ENCODE measurements around the gene AP2A2.

AP2A2 gene

GRCh38 chr11:976431-977160 is 50.9 kb downstream of the AP2A2 start:
- DNase-seq: no peak

- no peak for DNase-seq
Measured at GRCh38 chr11:977830-978720, 52.4 kb downstream of the AP2A2 start.

- DNase-seq: no peak
Measured at GRCh38 chr11:978781-979180, 53.1 kb downstream of the AP2A2 start.

DNA sequence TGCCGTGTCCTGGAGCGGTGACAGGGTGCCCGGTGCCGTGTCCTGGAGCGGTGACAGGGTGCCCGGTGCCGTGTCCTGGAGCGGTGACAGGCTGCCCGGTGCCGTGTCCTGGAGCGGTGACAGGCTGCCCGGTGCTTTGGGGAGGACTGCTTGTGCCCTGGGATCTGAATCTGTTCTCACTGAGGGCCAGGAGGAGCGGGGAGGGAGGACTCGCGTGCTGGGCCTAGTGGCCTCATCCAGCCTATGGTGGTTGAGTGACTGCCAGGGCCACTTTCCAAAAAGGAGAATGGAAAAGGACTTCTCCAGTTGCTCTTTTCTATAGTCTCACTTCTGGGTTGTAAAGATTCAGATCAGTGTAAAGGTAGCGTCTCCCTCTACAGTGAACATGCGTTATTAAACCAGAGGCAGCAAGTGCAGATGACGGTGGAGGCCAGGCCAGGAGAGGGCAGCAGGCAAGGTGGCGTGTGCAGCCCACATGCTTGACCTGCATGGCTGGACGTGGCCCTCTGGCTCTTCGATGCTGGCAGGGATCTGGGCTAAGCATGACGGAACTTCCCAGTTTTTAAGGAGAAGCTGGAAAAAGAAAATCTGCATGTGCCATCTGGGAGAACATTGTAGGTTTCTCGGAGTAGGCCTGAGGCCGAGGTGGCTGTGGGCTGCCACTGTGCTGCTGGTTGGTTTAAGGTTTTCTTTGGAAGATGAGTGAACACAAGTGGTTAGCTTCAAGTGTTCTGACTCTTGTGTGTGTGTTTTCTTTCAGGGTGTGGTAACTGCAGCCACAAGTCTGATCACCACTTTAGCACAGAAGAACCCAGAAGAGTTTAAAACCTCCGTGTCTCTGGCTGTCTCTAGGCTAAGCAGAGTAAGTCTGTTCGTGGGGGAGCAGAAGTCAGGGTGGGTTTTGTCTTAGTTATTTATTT is 55.0 kb downstream of the AP2A2 start:
- no peak for DNase-seq

GRCh38 chr11:981764-982163 is 56.1 kb downstream of the AP2A2 start:
- DNase-seq: no peak

DNA sequence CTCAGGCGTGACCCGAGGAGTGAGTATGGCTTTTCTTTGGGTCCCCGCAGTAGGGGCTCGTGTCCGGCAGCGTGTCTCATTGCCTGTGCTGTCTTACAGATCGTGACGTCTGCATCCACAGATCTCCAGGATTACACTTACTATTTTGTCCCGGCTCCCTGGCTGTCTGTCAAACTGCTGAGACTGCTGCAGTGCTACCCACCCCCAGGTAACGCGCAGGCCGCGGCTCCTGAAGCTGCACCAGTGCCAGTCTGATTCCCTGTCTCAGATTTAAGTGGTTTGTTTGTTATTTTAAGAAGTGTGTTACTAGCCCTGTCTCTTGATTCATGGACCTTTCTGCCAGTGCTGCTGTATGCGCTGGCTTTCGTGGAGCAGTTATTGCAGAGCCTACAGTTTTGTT is 58.9 kb downstream of the AP2A2 start:
- DNase-seq: no peak

DNA sequence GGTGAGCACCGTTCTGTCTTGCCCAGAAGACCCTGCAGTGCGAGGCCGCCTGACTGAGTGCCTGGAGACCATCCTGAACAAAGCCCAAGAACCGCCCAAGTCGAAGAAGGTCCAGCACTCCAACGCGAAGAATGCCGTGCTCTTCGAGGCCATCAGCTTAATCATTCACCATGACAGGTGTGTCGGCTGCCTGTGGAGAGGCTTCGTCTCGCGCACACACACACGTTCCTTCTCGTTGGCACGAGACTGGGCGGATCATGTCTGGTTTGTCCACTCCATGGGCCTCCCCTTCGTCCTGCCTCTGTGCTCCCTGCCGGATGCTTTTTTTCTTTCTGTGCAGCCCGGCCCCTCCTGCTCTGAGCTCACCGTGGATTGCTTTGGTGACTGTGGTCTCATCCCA is 59.7 kb downstream of the AP2A2 start:
- DNase-seq: no peak

GRCh38 chr11:985848-986247 is 60.2 kb downstream of the AP2A2 start:
- no peak for DNase-seq

DNA sequence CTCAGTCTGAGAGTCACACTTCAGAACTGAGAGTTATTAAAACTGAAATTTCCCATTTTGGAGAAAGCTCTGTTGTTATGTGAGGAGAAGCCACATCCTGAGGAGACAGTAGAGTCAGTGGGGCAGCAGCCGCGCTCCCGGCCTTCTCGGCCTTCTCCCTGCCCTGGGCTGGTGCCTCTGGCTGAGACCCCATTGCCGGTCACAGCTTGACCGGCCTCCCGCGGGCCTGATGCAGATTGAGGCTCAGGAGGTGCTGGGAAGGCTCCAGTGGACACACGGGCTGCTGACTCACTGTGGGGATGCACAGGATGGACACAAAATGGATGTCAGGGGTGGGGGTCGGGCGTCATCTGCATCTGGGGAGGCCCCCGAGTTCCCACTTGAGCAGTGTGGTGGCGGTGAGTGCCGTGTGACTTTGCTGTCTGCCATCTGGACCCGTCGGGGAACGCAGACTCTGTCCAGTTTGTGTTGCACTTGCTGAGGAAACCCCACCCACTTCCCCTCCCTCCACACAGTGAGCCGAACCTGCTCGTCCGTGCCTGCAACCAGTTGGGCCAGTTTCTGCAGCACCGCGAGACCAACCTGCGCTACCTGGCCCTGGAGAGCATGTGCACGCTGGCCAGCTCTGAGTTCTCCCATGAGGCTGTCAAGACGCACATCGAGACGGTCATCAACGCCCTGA is 60.7 kb downstream of the AP2A2 start:
- DNase-seq: no peak

DNA sequence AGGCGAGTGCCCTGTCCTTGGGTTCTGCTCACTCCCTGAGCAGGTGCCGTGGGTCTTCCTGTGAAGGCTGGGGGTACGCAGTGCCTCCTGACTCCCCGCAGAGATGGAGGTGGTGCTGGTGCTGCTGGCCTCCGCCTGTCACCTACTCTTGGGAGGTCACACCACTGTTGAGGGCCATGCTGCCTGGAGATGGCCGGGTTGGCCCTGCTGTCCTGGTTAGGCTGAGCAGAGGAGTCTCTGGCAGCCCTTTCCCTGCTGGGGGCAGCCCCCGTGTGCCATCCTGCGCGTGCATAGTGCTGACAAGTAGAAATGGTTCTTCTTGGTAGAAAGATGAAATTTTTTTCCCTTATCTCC is 61.3 kb downstream of the AP2A2 start:
- no peak for DNase-seq

GRCh38 chr11:987671-988070 is 62.0 kb downstream of the AP2A2 start:
- no peak for DNase-seq

GRCh38 chr11:990101-990500 is 64.4 kb downstream of the AP2A2 start:
- DNase-seq: no peak

DNA sequence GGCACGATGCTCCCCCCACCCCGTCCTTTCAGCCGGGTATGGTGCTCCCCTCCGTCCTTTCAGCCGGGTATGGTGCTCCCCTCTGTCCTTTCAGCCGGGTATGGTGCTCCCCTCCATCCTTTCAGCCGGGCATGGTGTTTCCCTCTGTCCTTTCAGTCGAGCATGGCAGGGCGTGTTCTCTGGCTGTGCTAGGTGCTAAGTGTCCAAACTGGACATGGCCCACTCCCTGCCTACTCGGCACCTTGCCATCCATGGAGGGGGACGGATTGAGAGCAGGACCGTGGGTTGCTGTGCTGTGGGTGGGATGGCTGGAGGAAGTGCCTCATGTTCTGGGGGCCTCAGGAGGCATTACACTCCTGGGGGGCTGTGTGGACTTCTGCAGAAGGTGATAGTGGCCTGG is 65.4 kb downstream of the AP2A2 start:
- DNase-seq: no peak

- DNase-seq: no peak
Measured at GRCh38 chr11:991711-992307, 66.1 kb downstream of the AP2A2 start.

GRCh38 chr11:992577-992976 is 66.9 kb downstream of the AP2A2 start:
- DNase-seq: no peak

- no peak for DNase-seq
Measured at GRCh38 chr11:993632-994167, 68.0 kb downstream of the AP2A2 start.

GRCh38 chr11:995044-995751 is 69.5 kb downstream of the AP2A2 start:
- no peak for DNase-seq

GRCh38 chr11:995752-996420 is 70.2 kb downstream of the AP2A2 start:
- no peak for DNase-seq

DNA sequence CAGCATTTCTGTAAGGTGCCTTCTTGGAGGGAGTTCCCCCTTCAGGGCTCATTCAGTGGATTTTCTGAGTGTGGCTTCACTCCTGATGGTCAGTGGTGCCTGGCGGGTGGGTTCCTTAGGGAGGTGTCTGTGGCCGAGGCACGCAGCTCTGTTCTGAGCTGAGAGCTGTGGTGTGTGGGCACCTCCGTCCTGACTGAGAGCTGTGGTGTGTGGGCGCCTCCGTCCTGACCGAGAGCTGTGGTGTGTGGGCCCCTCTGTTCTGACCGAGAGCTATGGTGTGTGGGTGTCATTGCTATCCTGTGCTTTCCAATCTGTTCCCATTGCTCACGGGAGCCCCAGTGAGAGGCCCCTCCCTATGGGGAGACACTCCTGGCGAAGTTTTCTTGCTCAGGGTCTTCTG is 71.0 kb downstream of the AP2A2 start:
- no peak for DNase-seq

DNA sequence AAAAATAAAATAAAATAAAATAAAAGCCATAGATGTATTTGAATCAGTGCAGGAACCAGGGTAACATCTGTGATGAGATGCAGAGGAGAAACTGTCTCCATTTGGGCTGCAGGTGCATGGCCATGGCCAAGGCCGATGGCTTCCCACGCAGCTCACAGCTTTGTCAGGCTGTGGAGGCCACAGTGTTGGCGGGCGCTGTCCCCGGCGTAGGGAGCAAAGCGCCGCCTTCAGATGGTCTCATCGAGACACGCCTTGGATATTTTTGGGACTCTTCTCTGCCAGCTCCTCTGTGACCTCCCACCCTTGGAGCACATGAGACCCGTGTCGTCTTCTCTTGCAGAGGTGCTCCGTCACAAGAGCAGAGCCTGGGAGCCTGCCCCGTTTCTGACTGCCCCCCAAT is 72.2 kb downstream of the AP2A2 start:
- DNase-seq: no peak

- DNase-seq: no peak
Measured at GRCh38 chr11:999009-999408, 73.3 kb downstream of the AP2A2 start.

Data from bone marrow (tissue), 2 donors.